Activated CD4-positive, alpha-beta T cell treated with anti-CD3 and anti-CD28 coated beads, Interleukin-2, Interleukin-6, amounts not matched to agents 100 ng/mL and 50 ng/mL, durations not matched to agents 16 hours and 8 hours (primary cell): Measurements from ENCODE around the gene PLD4.

Experiments
- DNase-seq: peaks from one replicate; pipeline ENCODE4 v3.0.0-alpha.2; 2020

PLD4 gene

GRCh38 chr14:104957146-104958113 is 32.8 kb downstream of the PLD4 start:
- DNase-seq, result no peak

- DNase-seq, result no peak
Observed at GRCh38 chr14:104964546-104964945, 39.9 kb downstream of the PLD4 start.

- DNase-seq, result no peak
Observed at GRCh38 chr14:104965561-104966231, 41.0 kb downstream of the PLD4 start.

GRCh38 chr14:104966261-104966865 is 41.7 kb downstream of the PLD4 start:
- DNase-seq, result no peak

- no peak for DNase-seq
Observed at GRCh38 chr14:104966981-104967385, 42.3 kb downstream of the PLD4 start.

GRCh38 chr14:104967386-104968152 is 42.9 kb downstream of the PLD4 start:
- no peak for DNase-seq

- no peak for DNase-seq
Observed at GRCh38 chr14:104968153-104968527, 43.5 kb downstream of the PLD4 start.

- DNase-seq, result no peak
Observed at GRCh38 chr14:104968541-104969401, 44.1 kb downstream of the PLD4 start.

- no peak for DNase-seq
Observed at GRCh38 chr14:104969741-104970230, 45.1 kb downstream of the PLD4 start.

GRCh38 chr14:104970231-104971068 is 45.8 kb downstream of the PLD4 start:
- no peak for DNase-seq

- no peak for DNase-seq
Observed at GRCh38 chr14:104971447-104972240, 47.0 kb downstream of the PLD4 start.

- DNase-seq, result no peak
Observed at GRCh38 chr14:104972301-104973134, 47.8 kb downstream of the PLD4 start.

GRCh38 chr14:104973135-104973384 is 48.4 kb downstream of the PLD4 start:
- DNase-seq, result no peak

- DNase-seq, result no peak
Observed at GRCh38 chr14:104973385-104974145, 48.9 kb downstream of the PLD4 start.

GRCh38 chr14:104974146-104974541 is 49.5 kb downstream of the PLD4 start:
- DNase-seq, result no peak

- no peak for DNase-seq
Observed at GRCh38 chr14:104974665-104975390, 50.1 kb downstream of the PLD4 start.

GRCh38 chr14:104975481-104976197 is 51.0 kb downstream of the PLD4 start:
- DNase-seq, result peak; percentile 37
